Prostate gland (tissue), 2 donors: ENCODE data around the gene EIF4G1. TPM values are rescaled to one million over a fixed set of nuclear protein-coding genes. Genes with fewer than 3 reads are reported as not detected.
A peak's percentile ranks its signal among the peaks of the same experiment; 100 is the strongest.

Experiments
- DNase-seq: peaks from one replicate; pipeline ENCODE4 v3.0.0-alpha.2; 2019; ENCODE audit warnings: low spot score
- H3K27ac ChIP-seq, 2 donors: fragments of 200-600 bp; sonication (generic); 2 replicates each; pipeline ENCODE4 v1.5.1; 2017 to 2019
- H3K27me3 ChIP-seq: fragments of 200-600 bp; sonication (generic); replicated peaks from 2 replicates; pipeline ENCODE4 v1.5.1; 2019; ENCODE audit not compliant: insufficient read depth
- H3K36me3 ChIP-seq, 2 donors: fragments of 200-600 bp; sonication (generic); 1 replicate in 1 of 2; 2 replicates in 1 of 2; pipeline versions ENCODE4 v1.5.1 to v1.8.1; 2017 to 2019
- H3K4me1 ChIP-seq: fragments of 200-600 bp; sonication (generic); replicated peaks from 2 replicates; pipeline ENCODE4 v1.5.1; 2019
- H3K4me3 ChIP-seq, 2 donors: fragments of 200-600 bp; sonication (generic); 2 replicates each; pipeline ENCODE4 v1.5.1; 2017 to 2019
- H3K9me3 ChIP-seq: fragments of 200-600 bp; sonication (generic); 2 replicates; pipeline ENCODE4 v1.5.1; 2017
- POLR2A ChIP-seq: fragments of 450-650 bp; IDR thresholded peaks from one replicate; pipeline ENCODE4 v1.6.1; 2016; ENCODE audit warnings: antibody characterized with exemption, mild to moderate bottlenecking
- POLR2AphosphoS5 ChIP-seq: sonication (generic); formaldehyde crosslinking; IDR thresholded peaks from one replicate; pipeline ENCODE4 v1.6.1; 2017; ENCODE audit warnings: antibody characterized with exemption
- WGBS: methylation state at CpG from one replicate; pipeline ENCODE4 v1.1.5; 2018; 5-methylcytosine and 5-hydroxymethylcytosine counted together
- intact Hi-C: fragments of 100-400 bp; cut with DNase I; formaldehyde crosslinking; loops from one replicate; pipeline ENCODE4 v1.14.2; 2022
- total RNA-seq, 2 donors: library from RNA; depleted of rRNA; stranded (reverse); fragments of >200 nt; gene quantifications; one replicate each; pipeline ENCODE4 v1.1.0, GENCODE V29; 2016
- TF ChIP-seq, protein P1 (sequence below), 4 experiments: fragments of 200-600 bp in 2 of 4; fragments of 450-650 bp in 2 of 4; sonication (generic) in 2 of 4; IDR thresholded peaks; 1 replicate in 3 of 4; 2 replicates in 1 of 4; pipeline ENCODE4 v1.5.1; 2016 to 2019; ENCODE audit warnings: antibody characterized with exemption in 4 of 4, mild to moderate bottlenecking in 2 of 4, moderate library complexity in 2 of 4

Gene EIF4G1
- total RNA-seq, 2 donors from 2014 or later, result 331 to 370 TPM

DNA sequence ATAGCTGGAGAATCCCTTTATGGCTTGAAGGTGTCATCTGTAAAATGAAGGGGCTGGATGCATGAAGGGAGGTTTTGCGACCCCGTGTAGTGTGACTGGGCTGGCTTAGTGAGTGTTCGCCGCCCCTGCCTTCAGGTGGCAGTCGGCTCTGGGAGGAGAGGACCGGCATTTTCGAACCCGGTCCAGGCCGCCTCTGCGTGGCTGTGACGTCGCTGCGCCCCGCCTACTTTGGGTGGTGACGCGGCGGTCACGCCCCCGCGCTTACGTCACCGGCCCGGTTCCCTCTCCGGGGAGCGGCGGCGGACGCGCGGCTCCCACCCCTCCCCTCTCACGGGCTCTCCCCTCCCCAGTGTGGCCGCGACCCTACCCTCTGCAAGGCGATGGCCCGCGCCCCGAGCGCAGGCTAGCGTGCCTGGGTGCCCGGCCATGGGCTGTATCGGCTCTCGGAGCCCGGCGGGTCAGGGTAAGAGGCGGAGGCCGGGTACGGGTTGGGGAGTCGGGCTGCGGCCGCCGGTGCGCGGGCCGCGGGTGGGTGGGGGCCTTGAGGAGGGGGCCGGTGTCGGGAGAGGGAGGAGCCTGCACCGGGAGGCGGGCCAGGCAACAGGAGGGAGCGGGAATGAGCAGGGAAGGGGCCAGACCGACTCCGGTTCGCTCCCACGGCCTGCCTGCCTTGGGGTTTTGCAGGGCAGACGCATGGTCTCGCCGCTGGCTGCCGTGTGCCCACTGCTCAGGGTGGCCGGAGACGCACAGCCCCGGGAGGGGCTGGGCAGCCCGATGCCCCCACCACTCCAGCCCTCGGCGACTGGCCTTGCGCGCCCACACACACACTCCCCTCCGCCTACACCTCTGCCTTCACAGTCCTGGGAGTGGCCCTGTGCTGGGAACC lies 21.5 kb downstream of the EIF4G1 start:
- intact Hi-C loops, result no loop called here
- DNase-seq, result peak; percentile 86
- WGBS, result under 1% methylated on average over 72 of the region's 77 CpGs

DNA sequence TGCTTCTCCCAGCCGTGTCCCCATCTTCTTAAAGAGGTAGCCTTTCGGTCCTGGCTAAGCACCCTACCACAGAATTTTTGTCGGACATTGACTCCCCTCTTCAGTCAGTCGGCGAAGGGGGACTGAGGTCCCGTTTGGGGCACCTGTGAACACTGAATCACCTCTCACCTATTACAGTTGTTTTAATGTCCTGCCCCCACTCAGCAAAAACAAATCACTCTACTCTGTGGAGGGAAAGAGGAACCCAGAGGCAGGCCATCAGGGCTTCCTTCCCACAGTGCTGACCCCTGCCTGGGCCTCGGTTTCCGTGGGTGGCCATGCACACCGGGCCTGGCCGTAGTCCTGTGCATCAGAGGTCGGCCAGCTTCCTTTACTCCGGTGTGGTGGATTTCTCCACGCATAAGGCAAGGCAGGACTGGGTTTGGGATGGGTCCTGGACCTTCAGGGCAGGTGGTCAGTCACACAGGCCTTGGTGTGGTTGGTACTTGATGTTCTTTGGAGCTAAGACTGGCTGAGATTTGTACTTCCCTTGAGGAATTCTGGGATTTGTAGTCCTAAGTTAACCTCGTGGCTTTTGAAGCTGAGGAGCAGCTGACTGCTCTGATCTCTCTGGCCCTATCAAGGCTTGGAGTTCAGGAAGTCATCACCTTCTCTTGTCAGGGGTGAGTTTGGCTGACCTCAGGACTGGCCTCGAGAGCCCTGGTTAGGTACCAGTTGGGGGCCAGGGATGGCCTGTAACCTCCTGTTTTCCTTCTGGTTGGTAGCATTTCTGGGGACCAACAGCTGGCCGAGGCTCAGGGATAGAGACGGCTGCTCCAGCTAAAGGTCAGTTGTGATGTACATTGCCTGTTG lies 22.4 kb downstream of the EIF4G1 start:
- peak; percentile 21 for DNase-seq
- peaks cover 14% of the 10 kb centered on the region for H3K4me1 ChIP-seq

More for the DNA sequence above, 21.5 kb downstream of the EIF4G1 start:
- H3K27ac ChIP-seq, result peak overlapping the region; percentile 94 to 97
- H3K27me3 ChIP-seq, result no peaks in the 10 kb centered on the region
- TF ChIP-seq, protein P1, sequence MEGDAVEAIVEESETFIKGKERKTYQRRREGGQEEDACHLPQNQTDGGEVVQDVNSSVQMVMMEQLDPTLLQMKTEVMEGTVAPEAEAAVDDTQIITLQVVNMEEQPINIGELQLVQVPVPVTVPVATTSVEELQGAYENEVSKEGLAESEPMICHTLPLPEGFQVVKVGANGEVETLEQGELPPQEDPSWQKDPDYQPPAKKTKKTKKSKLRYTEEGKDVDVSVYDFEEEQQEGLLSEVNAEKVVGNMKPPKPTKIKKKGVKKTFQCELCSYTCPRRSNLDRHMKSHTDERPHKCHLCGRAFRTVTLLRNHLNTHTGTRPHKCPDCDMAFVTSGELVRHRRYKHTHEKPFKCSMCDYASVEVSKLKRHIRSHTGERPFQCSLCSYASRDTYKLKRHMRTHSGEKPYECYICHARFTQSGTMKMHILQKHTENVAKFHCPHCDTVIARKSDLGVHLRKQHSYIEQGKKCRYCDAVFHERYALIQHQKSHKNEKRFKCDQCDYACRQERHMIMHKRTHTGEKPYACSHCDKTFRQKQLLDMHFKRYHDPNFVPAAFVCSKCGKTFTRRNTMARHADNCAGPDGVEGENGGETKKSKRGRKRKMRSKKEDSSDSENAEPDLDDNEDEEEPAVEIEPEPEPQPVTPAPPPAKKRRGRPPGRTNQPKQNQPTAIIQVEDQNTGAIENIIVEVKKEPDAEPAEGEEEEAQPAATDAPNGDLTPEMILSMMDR (IDR thresholded peaks at IDR 0.05), result no peak
- TF ChIP-seq POLR2A (peak; percentile 89), POLR2AphosphoS5 (peak; percentile 92)
- peaks cover 14% of the 10 kb centered on the region for H3K4me1 ChIP-seq
- H3K9me3 ChIP-seq, result no peaks in the 10 kb centered on the region
- peak overlapping the region; percentile 51 to 78 for H3K4me3 ChIP-seq
- peaks cover 10 to 23% of the 10 kb centered on the region in 2 donors for H3K36me3 ChIP-seq

DNA sequence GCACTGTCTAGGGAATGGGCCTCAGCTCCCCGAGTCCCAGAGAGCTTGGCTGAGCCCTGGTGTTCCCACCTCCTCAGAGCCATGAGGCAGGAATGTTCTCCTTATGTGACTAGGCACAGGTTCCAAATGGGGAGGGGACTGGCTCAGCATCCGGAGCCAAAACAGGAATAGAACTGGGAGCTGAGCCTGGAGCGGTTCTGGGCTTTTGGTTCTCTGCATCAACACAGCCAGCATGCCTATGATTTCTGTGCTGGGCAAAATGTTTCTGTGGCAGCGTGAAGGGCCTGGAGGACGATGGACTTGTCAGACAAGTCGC lies 23.0 kb downstream of the EIF4G1 start, which contains the start of gene FAM131A:
FAM131A (plus strand) TSS at position 202 of the 316 bp plus-strand sequence; CDS start at position 233, 31 bp downstream.
- 17% methylated on average over 6 of the region's 6 CpGs for WGBS
- H3K9me3 ChIP-seq, result no peaks in the 10 kb centered on the region
- peak within 1 kb of the TSS; percentile 51 to 78 for H3K4me3 ChIP-seq
- peaks cover 0 to 9% of the 10 kb centered on the region in 2 donors for H3K36me3 ChIP-seq
- H3K27ac ChIP-seq, result peak within 1 kb of the TSS; percentile 94 to 97
- no peak for TF ChIP-seq POLR2AphosphoS5
- TF ChIP-seq, protein P1 (IDR thresholded peaks at IDR 0.05), result no peak
- no peak for TF ChIP-seq POLR2A
- intact Hi-C loops, result no loop called here
- H3K27me3 ChIP-seq, result no peaks in the 10 kb centered on the region
- peak; percentile 27 for DNase-seq
- peaks cover 14% of the 10 kb centered on the region for H3K4me1 ChIP-seq

More for the DNA sequence above, 22.4 kb downstream of the EIF4G1 start:
- no peaks in the 10 kb centered on the region for H3K27me3 ChIP-seq
- 20% methylated on average over 16 of the region's 17 CpGs for WGBS
- TF ChIP-seq POLR2AphosphoS5 (peak; percentile 47), POLR2A (peak; percentile 10)
- TF ChIP-seq, protein P1 (IDR thresholded peaks at IDR 0.05), result no peak
- peaks cover 4 to 14% of the 10 kb centered on the region in 2 donors for H3K36me3 ChIP-seq
- peak overlapping the region; percentile 94 to 97 for H3K27ac ChIP-seq
- peak overlapping the region; percentile 51 to 78 for H3K4me3 ChIP-seq
- intact Hi-C loops, result no loop called here
- H3K9me3 ChIP-seq, result no peaks in the 10 kb centered on the region

DNA sequence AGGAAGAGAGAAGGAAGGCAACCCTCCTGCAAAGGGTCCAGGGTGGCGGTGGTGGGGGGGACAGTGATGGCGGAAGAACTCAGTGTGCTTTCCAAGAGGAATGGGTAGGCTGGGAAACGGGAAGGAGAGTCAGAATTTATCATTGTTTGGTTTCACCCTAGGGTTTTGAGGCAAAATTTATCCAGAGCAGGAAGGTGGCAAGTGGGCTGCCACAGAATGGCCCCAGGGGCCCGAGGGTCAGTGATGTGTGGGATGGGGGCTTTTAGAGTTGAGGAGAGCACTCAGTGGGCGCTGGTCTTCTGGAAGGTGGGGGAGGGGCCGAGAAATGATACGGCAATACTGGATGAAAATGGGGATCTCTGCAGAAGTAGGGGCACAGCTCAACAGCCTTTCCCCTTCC lies 23.6 kb downstream of the EIF4G1 start:
- WGBS, result 62% methylated on average over 7 of the region's 7 CpGs
- no peak for DNase-seq
- Histone ChIP-seq H3K4me3 (no peak overlapping the region), H3K27me3 (no peaks in the 10 kb centered on the region), H3K9me3 (no peaks in the 10 kb centered on the region), H3K27ac (peak overlapping the region; percentile 94 to 97), H3K36me3 (peaks cover 0 to 4% of the 10 kb centered on the region in 2 donors), H3K4me1 (peaks cover 14% of the 10 kb centered on the region)
- no peak for TF ChIP-seq POLR2A
- intact Hi-C loops, result no loop called here

DNA sequence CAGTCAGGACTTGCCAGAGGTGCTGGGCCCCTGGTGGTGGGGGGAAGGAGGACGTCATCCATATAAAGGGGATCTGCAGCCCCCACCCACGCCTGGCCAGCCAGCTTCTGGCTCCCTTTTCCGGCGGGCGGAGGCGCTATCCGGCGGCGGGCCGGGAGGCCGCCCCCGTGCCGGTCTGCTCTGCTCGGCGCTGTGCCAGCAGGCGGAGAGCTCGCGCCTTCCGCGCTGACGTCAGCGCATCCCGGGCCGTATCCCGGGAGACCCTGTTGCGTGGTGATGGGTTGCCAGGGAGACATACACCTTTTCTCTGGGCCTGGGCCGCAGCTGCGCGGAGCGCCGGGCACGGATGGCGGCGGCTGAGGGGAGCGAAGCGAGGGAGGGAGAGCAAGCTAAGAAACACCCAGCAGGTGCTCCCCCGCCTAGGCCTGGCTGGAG lies 24.1 kb downstream of the EIF4G1 start:
- H3K36me3 ChIP-seq, result peaks cover 0 to 3% of the 10 kb centered on the region in 2 donors
- TF ChIP-seq POLR2AphosphoS5 (peak; percentile 53), POLR2A (peak; percentile 31)
- TF ChIP-seq, protein P1 (IDR thresholded peaks at IDR 0.05), result peak in 1 of 4 experiments; percentile 26
- H3K4me1 ChIP-seq, result peaks cover 14% of the 10 kb centered on the region
- no peaks in the 10 kb centered on the region for H3K9me3 ChIP-seq
- H3K27me3 ChIP-seq, result no peaks in the 10 kb centered on the region
- H3K4me3 ChIP-seq, result peak overlapping the region in 1 of 2 donors; percentile 4
- peak; percentile 56 for DNase-seq
- peak overlapping the region; percentile 94 to 97 for H3K27ac ChIP-seq
- intact Hi-C loops, result no loop called here
- WGBS, result 8% methylated on average over 7 of the region's 37 CpGs
